SK-N-SH (cell line): ENCODE measurements around the gene SLC16A8. TPM values are rescaled to one million over a fixed set of nuclear protein-coding genes. Genes with fewer than 3 reads are reported as not detected.

Experiments used
- CTCF ChIA-PET: fragments of 300-600, 350-600 bp; formaldehyde crosslinking; extraction: SDS; loops from one replicate; lab custom pipeline; 2021; lab: Yijun Ruan, JAX
- POLR2A ChIA-PET: fragments of 350-600 bp; sonication (Branson Sonifier 250); formaldehyde crosslinking; extraction: SDS; loops from one replicate; lab custom pipeline; 2020; ENCODE audit warnings: antibody characterized with exemption, inconsistent platforms; lab: Yijun Ruan, JAX
- DNase-seq: peaks from one replicate; pipeline ENCODE4 v3.0.0; 2012
- H2AFZ ChIP-seq: fragments of 200-600 bp; sonication (generic); 2 replicates; pipeline ENCODE4 v1.8.1; 2016; ENCODE audit warnings: antibody characterized with exemption, mild to moderate bottlenecking, low read depth
- H3F3A ChIP-seq: fragments of 200-600 bp; sonication (generic); replicated peaks from 2 replicates; pipeline ENCODE3; 2016; ENCODE audit warnings: antibody characterized with exemption, mild to moderate bottlenecking; ENCODE audit not compliant: insufficient read depth
- H3K27ac ChIP-seq, 2 experiments: fragments of 200-500 bp in 1 of 2; fragments of 200-600 bp in 1 of 2; sonication (Bioruptor generic) in 1 of 2; sonication (generic), shearing (Covaris generic) in 1 of 2; 2 replicates each; pipeline versions ENCODE4 v1.5.1 to v1.6.1; 2014 to 2016; ENCODE audit warnings: low read depth in 2 of 2, inconsistent platforms in 1 of 2, low read length in 1 of 2, mild to moderate bottlenecking in 1 of 2, mixed read lengths in 1 of 2
- H3K27me3 ChIP-seq: fragments of 200-600 bp; sonication (generic), shearing (Covaris generic); 2 replicates; pipeline ENCODE4 v1.6.1; 2016; ENCODE audit warnings: mixed run types; ENCODE audit not compliant: insufficient read depth
- H3K36me3 ChIP-seq, 2 experiments: fragments of 200-500 bp in 1 of 2; fragments of 200-600 bp in 1 of 2; sonication (Bioruptor generic) in 1 of 2; sonication (generic) in 1 of 2; replicated peaks in 1 of 2; 2 replicates each; pipeline versions ENCODE3 to v1.5.1; 2014 to 2016; ENCODE audit warnings: low read length in 1 of 2, mild to moderate bottlenecking in 1 of 2; ENCODE audit not compliant: insufficient read depth in 2 of 2, control insufficient read depth in 1 of 2
- H3K4me1 ChIP-seq, 2 experiments: fragments of 200-500 bp in 1 of 2; fragments of 200-600 bp in 1 of 2; sonication (Bioruptor generic) in 1 of 2; sonication (generic), shearing (Covaris generic) in 1 of 2; 2 replicates each; pipeline versions ENCODE4 v1.5.1 to v1.6.1; 2014 to 2016; ENCODE audit warnings: low read depth in 1 of 2, low read length in 1 of 2, mixed run types in 1 of 2; ENCODE audit not compliant: insufficient read depth in 2 of 2, control insufficient read depth in 1 of 2
- H3K4me2 ChIP-seq: fragments of 200-600 bp; sonication (generic), shearing (Covaris generic); 2 replicates; pipeline ENCODE4 v1.6.1; 2017; ENCODE audit warnings: mixed run types
- H3K4me3 ChIP-seq, 2 experiments: fragments of 200-500 bp in 1 of 2; fragments of 200-600 bp in 1 of 2; sonication (Bioruptor generic) in 1 of 2; sonication (generic), shearing (Covaris generic) in 1 of 2; 2 replicates each; pipeline versions ENCODE4 v1.5.1 to v1.8.1; 2014 to 2016; ENCODE audit warnings: low read depth in 2 of 2, inconsistent platforms in 1 of 2, low read length in 1 of 2, mild to moderate bottlenecking in 1 of 2, mixed read lengths in 1 of 2, moderate library complexity in 1 of 2
- H3K79me2 ChIP-seq: fragments of 200-600 bp; sonication (generic); 2 replicates; pipeline ENCODE4 v1.8.1; 2017; ENCODE audit warnings: mild to moderate bottlenecking; ENCODE audit not compliant: insufficient read depth
- H3K9ac ChIP-seq: fragments of 200-600 bp; sonication (generic); 2 replicates; pipeline ENCODE4 v1.6.1; 2017; ENCODE audit warnings: mixed run types
- H3K9me2 ChIP-seq: fragments of 200-600 bp; sonication (generic); 2 replicates; pipeline ENCODE4 v1.6.1; 2017; ENCODE audit warnings: mixed run types
- H3K9me3 ChIP-seq: fragments of 200-600 bp; sonication (generic); 2 replicates; pipeline ENCODE4 v1.6.1; 2017; ENCODE audit warnings: mixed run types, mild to moderate bottlenecking, moderate library complexity
- H4K20me1 ChIP-seq: fragments of 200-600 bp; sonication (generic); 2 replicates; pipeline ENCODE4 v1.6.1; 2017; ENCODE audit warnings: mild to moderate bottlenecking, mixed run types; ENCODE audit not compliant: insufficient read depth
- ELF1 ChIP-seq: IDR thresholded peaks from 2 replicates; pipeline ENCODE4 v1.4.0; 2012
- EP300 ChIP-seq, 2 experiments: IDR thresholded peaks; 2 replicates each; pipeline versions ENCODE4 v1.4.0 to v1.6.1; 2012; ENCODE audit warnings: borderline replicate concordance in 1 of 2, low read depth in 1 of 2, low read length in 1 of 2
- EZH2phosphoT487 ChIP-seq: fragments of 200-600 bp; sonication (generic); IDR thresholded peaks from 2 replicates; pipeline ENCODE4 v1.6.1; 2017; ENCODE audit warnings: low read depth, mixed run types, mild to moderate bottlenecking, antibody characterized with exemption, moderate library complexity, borderline replicate concordance
- FOSL2 ChIP-seq: IDR thresholded peaks from 2 replicates; pipeline ENCODE4 v1.4.0; 2012; ENCODE audit warnings: low read depth, mild to moderate bottlenecking, moderate library complexity, borderline replicate concordance
- FOXM1 ChIP-seq: IDR thresholded peaks from 2 replicates; pipeline ENCODE4 v1.4.0; 2012; ENCODE audit warnings: low read depth, mild to moderate bottlenecking
- IRF3 ChIP-seq: fragments of 150-350 bp; IDR thresholded peaks from 2 replicates; pipeline ENCODE4 v1.6.1; 2016; ENCODE audit warnings: mild to moderate bottlenecking, low read depth, low read length
- MAX ChIP-seq: IDR thresholded peaks from 2 replicates; pipeline ENCODE4 v1.4.0; 2012; ENCODE audit warnings: low read depth
- MEF2A ChIP-seq: IDR thresholded peaks from 2 replicates; pipeline ENCODE4 v1.4.0; 2012; ENCODE audit warnings: low read depth, borderline replicate concordance
- NFIC ChIP-seq: IDR thresholded peaks from 2 replicates; pipeline ENCODE4 v1.4.0; 2012; ENCODE audit warnings: borderline replicate concordance
- NRF1 ChIP-seq: IDR thresholded peaks from 2 replicates; pipeline ENCODE4 v1.6.1; 2012; ENCODE audit warnings: low read depth, mild to moderate bottlenecking, low read length
- PBX3 ChIP-seq: IDR thresholded peaks from 2 replicates; pipeline ENCODE4; 2012
- RCOR1 ChIP-seq: fragments of 150-350 bp; IDR thresholded peaks from 2 replicates; pipeline ENCODE4 v1.6.1; 2017; ENCODE audit warnings: antibody characterized with exemption, low read length
- REST ChIP-seq: IDR thresholded peaks from 2 replicates; pipeline ENCODE4 v1.6.1; 2012; ENCODE audit warnings: mild to moderate bottlenecking, low read depth, low read length, moderate library complexity
- RFX5 ChIP-seq: IDR thresholded peaks from 2 replicates; pipeline ENCODE4 v1.6.1; 2012; ENCODE audit warnings: mild to moderate bottlenecking, improper control_type of control experiment, low read length
- SIN3A ChIP-seq: IDR thresholded peaks from 2 replicates; pipeline ENCODE4 v1.6.1; 2012; ENCODE audit warnings: low read depth, mild to moderate bottlenecking, low read length, moderate library complexity, borderline replicate concordance
- TAF1 ChIP-seq: IDR thresholded peaks from 2 replicates; pipeline ENCODE4 v1.6.1; 2012; ENCODE audit warnings: low read depth, mild to moderate bottlenecking, low read length, moderate library complexity, borderline replicate concordance
- TEAD4 ChIP-seq: IDR thresholded peaks from 2 replicates; pipeline ENCODE4 v1.4.0; 2012; ENCODE audit warnings: mild to moderate bottlenecking, borderline replicate concordance; ENCODE audit not compliant: insufficient read depth
- USF1 ChIP-seq: IDR thresholded peaks from 2 replicates; pipeline ENCODE4 v1.4.0; 2012; ENCODE audit warnings: low read depth, borderline replicate concordance
- YY1 ChIP-seq: IDR thresholded peaks from 2 replicates; pipeline ENCODE4 v1.4.0; 2012; ENCODE audit warnings: low read depth, mild to moderate bottlenecking
- WGBS: methylation state at CpG from one replicate; pipeline ENCODE4 v1.1.6; 2017; ENCODE audit warnings: low lambda C conversion rate; 5-methylcytosine and 5-hydroxymethylcytosine counted together
- polyA plus RNA-seq, 3 experiments: library from polyadenylated mRNA; depleted of rRNA; stranded (reverse); fragments of >200 nt; gene quantifications; 2 replicates each; pipeline ENCODE4 v1.2.3, GENCODE V29; 2012

The SLC16A8 gene
- polyA plus RNA-seq, 1 of the 3 experiments (the other 2 are of a cell fraction): not detected

GRCh38 chr22:38085501-38085900, 1.5 kb upstream of the SLC16A8 start:
- Histone ChIP-seq H3F3A (no peaks in the 10 kb centered on the region), H4K20me1 (no peaks in the 10 kb centered on the region), H3K9ac (no peak overlapping the region), H3K4me2 (no peak overlapping the region), H3K9me3 (no peaks in the 10 kb centered on the region), H3K27me3 (no peaks in the 10 kb centered on the region), H2AFZ (no peak overlapping the region), H3K4me1 (peaks cover 0 to 2% of the 10 kb centered on the region in 2 experiments; a peak in 1 of 4 replicates), H3K36me3 (no peaks in the 10 kb centered on the region), H3K79me2 (no peaks in the 10 kb centered on the region), H3K27ac (no peak overlapping the region), H3K9me2 (no peaks in the 10 kb centered on the region), H3K4me3 (no peak overlapping the region)
- 64% methylated on average over 4 of the region's 5 CpGs for WGBS
- ChIA-PET CTCF (no interaction called here), POLR2A (interaction anchor here (1.1 kb wide), 1 partner anchor 13 kb away, joined by 3 read pairs; no protein-coding TSS in a partner anchor)
- no peak for DNase-seq
- TF ChIP-seq RFX5 (no peak), FOXM1 (no peak), ELF1 (no peak)

- WGBS: no CpG with 5 or more reads among the region's 12 CpGs
- Histone ChIP-seq H3K79me2 (no peaks in the 10 kb centered on the region), H3K9me2 (no peaks in the 10 kb centered on the region), H3F3A (no peaks in the 10 kb centered on the region), H3K27ac (no peak overlapping the region), H3K27me3 (no peaks in the 10 kb centered on the region), H3K4me2 (no peak overlapping the region), H3K4me3 (no peak overlapping the region), H4K20me1 (no peaks in the 10 kb centered on the region), H3K9ac (no peak overlapping the region), H3K36me3 (no peaks in the 10 kb centered on the region), H2AFZ (no peak overlapping the region), H3K9me3 (no peaks in the 10 kb centered on the region), H3K4me1 (peaks cover 0 to 2% of the 10 kb centered on the region in 2 experiments; a peak in 1 of 4 replicates)
- POLR2A ChIA-PET: interaction anchor here (1.1 kb wide), 1 partner anchor 13 kb away, joined by 3 read pairs; no protein-coding TSS in a partner anchor
- TF ChIP-seq MEF2A (no peak), SIN3A (no peak), PBX3 (no peak), TAF1 (no peak), NFIC (no peak), MAX (no peak), EZH2phosphoT487 (no peak), IRF3 (no peak), NRF1 (no peak), REST (no peak), RCOR1 (no peak), FOSL2 (no peak), YY1 (no peak), FOXM1 (no peak), TEAD4 (no peak), EP300 (IDR thresholded peaks at IDR 0.05; ENCODE audit: borderline replicate concordance in 1 of 2, low read depth in 1 of 2, low read length in 1 of 2) (no peak), USF1 (no peak)
- CTCF ChIA-PET: no interaction called here
- no peak for DNase-seq
Measured at GRCh38 chr22:38085056-38085455, 1.1 kb upstream of the SLC16A8 start.
